Endothelial cell of umbilical vein (primary cell): ENCODE results near the gene TBX1. TPM values are rescaled to one million over a fixed set of nuclear protein-coding genes. Genes with fewer than 3 reads are reported as not detected.

Experiments used
- BruUV-seq: library from RNA; stranded (reverse); fragments of 400-500 nt; replicated peaks from 2 replicates; lab custom pipeline; 2021; lab: Mats Ljungman, UMichigan
- CTCF ChIA-PET: fragments of 300-600, 350-600 bp; sonication (Branson Sonifier 250); formaldehyde crosslinking; loops from one replicate; lab custom pipeline; 2021; ENCODE audit warnings: antibody characterized with exemption, inconsistent platforms; lab: Charles Lee
- POLR2A ChIA-PET: fragments of 300-600, 350-600 bp; sonication (Branson Sonifier 250); formaldehyde crosslinking; loops from one replicate; lab custom pipeline; 2021; ENCODE audit warnings: antibody characterized with exemption, inconsistent platforms; lab: Charles Lee
- DNase-seq: peaks from one replicate; pipeline ENCODE4 v3.0.0-alpha.2; 2011; ENCODE audit warnings: low read depth, low spot score
- FAIRE-seq: peaks from 2 replicates; lab custom pipeline; 2011; peaks lifted over from hg19 to GRCh38; lab: Jason Lieb, UNC
- H2AFZ ChIP-seq: 2 replicates; pipeline ENCODE4 v1.6.0; 2012; ENCODE audit warnings: low read depth, low read length, control low read depth, inconsistent platforms
- H3K27ac ChIP-seq: 2 replicates; pipeline ENCODE4 v1.5.1; 2011; ENCODE audit warnings: low read depth, mild to moderate bottlenecking, control low read depth, low read length, moderate library complexity; ENCODE audit not compliant: insufficient read depth
- H3K27me3 ChIP-seq, 2 experiments: 2 replicates each; pipeline versions ENCODE4 v1.6.0 to v1.6.1; 2011; ENCODE audit warnings: low read length in 2 of 2, mixed read lengths in 1 of 2; ENCODE audit not compliant: control insufficient read depth in 2 of 2, insufficient read depth in 2 of 2
- H3K36me3 ChIP-seq, 2 experiments: 2 replicates in 1 of 2; 3 replicates in 1 of 2; pipeline ENCODE4 v1.5.1; 2011; ENCODE audit warnings: low read length in 2 of 2, mild to moderate bottlenecking in 1 of 2, moderate library complexity in 1 of 2; ENCODE audit not compliant: control insufficient read depth in 2 of 2, insufficient read depth in 2 of 2; ENCODE audit errors: extremely low read depth in 1 of 2
- H3K4me1 ChIP-seq: 3 replicates; pipeline ENCODE4 v1.5.1; 2011; ENCODE audit warnings: mild to moderate bottlenecking, low read length; ENCODE audit not compliant: control insufficient read depth, insufficient read depth; ENCODE audit errors: extremely low read depth
- H3K4me2 ChIP-seq: 2 replicates; pipeline ENCODE4 v1.6.1; 2011; ENCODE audit warnings: low read length, control low read depth, mixed read lengths; ENCODE audit not compliant: insufficient read depth
- H3K4me3 ChIP-seq, 3 experiments: fragments of 200-600 bp in 1 of 3; sonication (generic), shearing (Covaris generic) in 1 of 3; replicated peaks in 1 of 3; 2 replicates each; pipeline ENCODE4 v1.5.1; 2011 to 2016; ENCODE audit warnings: control low read depth in 3 of 3, low read length in 3 of 3, mild to moderate bottlenecking in 2 of 3, inconsistent platforms in 1 of 3, low read depth in 1 of 3, moderate library complexity in 1 of 3; ENCODE audit not compliant: insufficient read depth in 1 of 3
- H3K79me2 ChIP-seq: 2 replicates; pipeline ENCODE4 v1.6.0; 2012; ENCODE audit warnings: low read length, inconsistent platforms; ENCODE audit not compliant: control insufficient read depth, insufficient read depth
- H3K9ac ChIP-seq: replicated peaks from 2 replicates; pipeline ENCODE3; 2011; ENCODE audit warnings: low read length, control low read depth; ENCODE audit not compliant: insufficient read depth; ENCODE audit errors: extremely low read depth
- H3K9me1 ChIP-seq: replicated peaks from 3 replicates; pipeline ENCODE4 v1.6.0; 2011; ENCODE audit warnings: mild to moderate bottlenecking, low read length; ENCODE audit not compliant: control insufficient read depth, insufficient read depth; ENCODE audit errors: extremely low read depth
- H3K9me3 ChIP-seq: replicated peaks from 2 replicates; pipeline ENCODE4 v1.5.1; 2012; ENCODE audit warnings: low read length, inconsistent platforms; ENCODE audit not compliant: control insufficient read depth, insufficient read depth
- H4K20me1 ChIP-seq: replicated peaks from 2 replicates; pipeline ENCODE3; 2011; ENCODE audit warnings: mild to moderate bottlenecking, low read length; ENCODE audit not compliant: control insufficient read depth, insufficient read depth; ENCODE audit errors: extremely low read depth
- CTCF ChIP-seq, 2 donors: IDR thresholded peaks; 1 replicate in 1 of 2; 2 replicates in 1 of 2; pipeline ENCODE4 v1.5.1; 2011; ENCODE audit warnings: low read length in 2 of 2, mild to moderate bottlenecking in 2 of 2, moderate library complexity in 2 of 2, control low read depth in 1 of 2, inconsistent platforms in 1 of 2, low read depth in 1 of 2; ENCODE audit not compliant: insufficient read depth in 1 of 2; ENCODE audit errors: extremely low read depth in 1 of 2
- EZH2 ChIP-seq: IDR thresholded peaks from 2 replicates; pipeline ENCODE4 v1.6.1; 2012; ENCODE audit warnings: borderline replicate concordance, low read depth, mild to moderate bottlenecking, moderate library complexity, low read length, inconsistent platforms; ENCODE audit not compliant: severe bottlenecking
- FOS ChIP-seq: IDR thresholded peaks from 2 replicates; pipeline ENCODE4 v1.6.1; 2011; ENCODE audit warnings: mild to moderate bottlenecking, low read length, moderate library complexity, borderline replicate concordance; ENCODE audit not compliant: insufficient read depth
- GATA2 ChIP-seq: IDR thresholded peaks from 2 replicates; pipeline ENCODE4 v1.7.0; 2011; ENCODE audit warnings: low read depth, mild to moderate bottlenecking, moderate library complexity, mixed read lengths, low read length; ENCODE audit not compliant: insufficient read length, insufficient read depth
- JUN ChIP-seq: IDR thresholded peaks from 2 replicates; pipeline ENCODE4 v1.6.1; 2011; ENCODE audit warnings: borderline replicate concordance, low read depth; ENCODE audit not compliant: insufficient read length, insufficient read depth
- MAX ChIP-seq: IDR thresholded peaks from 2 replicates; pipeline ENCODE4 v1.6.1; 2011; ENCODE audit not compliant: insufficient read depth, insufficient read length
- MYC ChIP-seq: IDR thresholded peaks from one replicate; pipeline ENCODE4 v1.6.1; 2011; ENCODE audit warnings: mild to moderate bottlenecking, low read depth, low read length
- POLR2A ChIP-seq: IDR thresholded peaks from 2 replicates; pipeline ENCODE4 v1.6.1; 2012; ENCODE audit warnings: low read depth, mild to moderate bottlenecking, control low read depth, low read length
- POLR2AphosphoS5 ChIP-seq: IDR thresholded peaks from 2 replicates; pipeline ENCODE4 v1.6.1; 2012; ENCODE audit warnings: low read depth, mild to moderate bottlenecking, control low read depth, low read length, moderate library complexity; ENCODE audit not compliant: insufficient read depth
- dilution Hi-C: fragments of 300-500 bp; cut with MboI; formaldehyde crosslinking; loops from one replicate; pipeline ENCODE4 v1.15.0; 2019; ENCODE audit warnings: low sequenced_read_pairs; ENCODE audit not compliant: extremely low pct_ligation_motif_present
- intact Hi-C: fragments of 100-400 bp; cut with micrococcal nuclease; formaldehyde crosslinking; loops from one replicate; pipeline ENCODE4 v1.10.0; 2022
- polyA plus RNA-seq, 4 experiments: library from polyadenylated mRNA; depleted of rRNA in 3 of 4; stranded (reverse) in 3 of 4; unstranded in 1 of 4; fragments of >200 nt; gene quantifications; 2 replicates each; pipeline versions ENCODE4 v1.2.1 to v1.2.3, GENCODE V29; 2011 to 2012; ENCODE audit warnings: missing spikeins in 1 of 4
- total RNA-seq: library from RNA; stranded (reverse); gene quantifications from 2 replicates; pipeline ENCODE4 v1.2.3, GENCODE V29; 2021

TBX1 gene
- total and polyA plus RNA-seq, 2 donors (not counting 3 experiments of a cell fraction or from before 2014, with no cell fraction given) = 11.0 to 30.2 TPM

- H4K20me1 ChIP-seq = no peaks in the 10 kb centered on the region
- ChIA-PET POLR2A (no interaction called here), CTCF (interaction anchor here (2.6 kb wide), 1 partner anchor 9 kb away, joined by 16 read pairs; no protein-coding TSS in a partner anchor)
- no peak overlapping the region for H3K9ac ChIP-seq
- intact Hi-C loops (no loop called here), dilution Hi-C loops (no loop called here)
- no peaks in the 10 kb centered on the region for H3K9me1 ChIP-seq
- peaks cover 0 to 14% of the 10 kb centered on the region in 2 experiments for H3K36me3 ChIP-seq
- no peak overlapping the region for H3K4me2 ChIP-seq
- DNase-seq (no peak), FAIRE-seq (no peak)
- no peaks in the 10 kb centered on the region for H3K79me2 ChIP-seq
- H2AFZ ChIP-seq = no peak overlapping the region
- peaks cover 9% of the 10 kb centered on the region for H3K4me1 ChIP-seq
- BruUV-seq = no TSS peak
- H3K4me3 ChIP-seq = no peak overlapping the region
- TF ChIP-seq EZH2 (no peak), POLR2AphosphoS5 (no peak), POLR2A (no peak), MAX (no peak), CTCF (IDR thresholded peaks at IDR 0.05; ENCODE audit: extremely low read depth in 1 of 2, insufficient read depth in 1 of 2, low read depth in 1 of 2, low read length in 2 of 2) (no peak), GATA2 (no peak), MYC (no peak), JUN (no peak), FOS (no peak)
- H3K27me3 ChIP-seq = peaks cover 0 to 2% of the 10 kb centered on the region in 2 experiments
- no peaks in the 10 kb centered on the region for H3K9me3 ChIP-seq
- no peak overlapping the region for H3K27ac ChIP-seq
These were observed 39.0 kb upstream of the TBX1 start for GRCh38 chr22:19721330-19722177.
